Measurements from ENCODE around the gene TLN1. TPM values are rescaled to one million over a fixed set of nuclear protein-coding genes. Genes with fewer than 3 reads are reported as not detected.
A peak's percentile ranks its signal among the peaks of the same experiment; 100 is the strongest.

Gene TLN1
- total RNA-seq, 1 donor from 2014 or later = 79.0 TPM

DNA sequence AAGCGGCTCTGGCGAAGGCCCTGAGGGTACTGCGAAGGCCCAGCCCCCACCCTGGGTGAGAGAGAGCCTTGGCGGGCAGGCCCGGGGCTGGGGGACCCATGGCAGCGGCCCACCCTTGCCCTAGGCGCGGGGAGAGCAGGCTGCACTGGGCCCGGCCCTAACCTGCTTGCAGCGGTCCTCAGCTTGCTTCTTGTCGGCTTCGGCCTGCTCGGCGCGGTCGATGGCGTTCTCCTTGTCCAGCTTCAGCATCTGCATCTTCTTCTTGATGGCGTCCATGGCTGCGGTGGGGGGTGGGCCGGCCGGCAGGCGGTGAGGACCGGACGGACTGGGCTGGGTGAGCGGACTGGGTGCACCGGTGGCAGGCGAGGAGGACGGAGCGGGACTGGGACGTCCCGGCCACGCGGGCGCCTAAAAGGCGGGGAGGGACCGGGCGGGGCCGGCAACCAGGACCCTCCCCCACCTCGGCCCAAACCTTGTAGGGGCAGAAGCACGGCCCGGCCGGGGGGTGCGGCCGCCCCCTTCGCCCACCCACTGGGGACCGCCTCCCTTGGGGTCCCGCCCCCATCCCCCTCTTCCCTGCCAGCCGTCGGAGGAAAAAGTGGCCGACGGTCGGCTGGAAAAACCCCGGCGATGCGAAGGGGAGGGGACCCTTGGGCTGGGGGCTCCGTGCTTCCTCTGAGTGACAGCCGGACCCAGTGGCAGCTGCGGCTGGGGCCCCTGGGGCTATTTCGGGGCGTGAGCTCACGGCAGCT, 42.3 kb downstream of the TLN1 start, which contains the start of gene TPM2:
TPM2 (minus strand) TSS at position 384 of the 752 bp plus-strand sequence; CDS start at position 276, 108 bp downstream.
- Histone ChIP-seq H3K36me3 (ENCODE audit: control insufficient read depth, insufficient read depth, low read length) (peaks cover 12% of the 10 kb centered on the region), H3K4me3 (ENCODE audit: low read depth, low read length) (peak within 1 kb of the TSS; percentile 65), H3K27me3 (ENCODE audit: control insufficient read depth, insufficient read depth, low read length) (no peaks in the 10 kb centered on the region)
- no peak for TF ChIP-seq CTCF (IDR thresholded peaks at IDR 0.05; ENCODE audit: insufficient read depth, low read length, severe bottlenecking)
- no peak for FAIRE-seq
- no peak for DNase-seq (ENCODE audit: low read depth)

GRCh38 chr9:35688558-35689541, 43.1 kb downstream of the TLN1 start:
- FAIRE-seq (no peak), DNase-seq (ENCODE audit: low read depth) (peak; percentile 89)
- Histone ChIP-seq H3K36me3 (ENCODE audit: control insufficient read depth, insufficient read depth, low read length) (peaks cover 14% of the 10 kb centered on the region), H3K27me3 (ENCODE audit: control insufficient read depth, insufficient read depth, low read length) (no peaks in the 10 kb centered on the region), H3K4me3 (ENCODE audit: low read depth, low read length) (peak overlapping the region; percentile 65)
- TF ChIP-seq CTCF (IDR thresholded peaks at IDR 0.05; ENCODE audit: insufficient read depth, low read length, severe bottlenecking) = no peak

GRCh38 chr9:35687972-35688557, 43.9 kb downstream of the TLN1 start:
- FAIRE-seq = no peak
- DNase-seq (ENCODE audit: low read depth) = no peak
- TF ChIP-seq CTCF (IDR thresholded peaks at IDR 0.05; ENCODE audit: insufficient read depth, low read length, severe bottlenecking) = no peak
- Histone ChIP-seq H3K4me3 (ENCODE audit: low read depth, low read length) (no peak overlapping the region), H3K27me3 (ENCODE audit: control insufficient read depth, insufficient read depth, low read length) (no peaks in the 10 kb centered on the region), H3K36me3 (ENCODE audit: control insufficient read depth, insufficient read depth, low read length) (peaks cover 18% of the 10 kb centered on the region)

- FAIRE-seq = no peak
- Histone ChIP-seq H3K36me3 (ENCODE audit: control insufficient read depth, insufficient read depth, low read length) (peaks cover 20% of the 10 kb centered on the region), H3K4me3 (ENCODE audit: low read depth, low read length) (no peak overlapping the region)
Measured at GRCh38 chr9:35687306-35687705, 44.7 kb downstream of the TLN1 start.

More at GRCh38 chr9:35687306-35687705, 44.7 kb downstream of the TLN1 start:
- no peak for TF ChIP-seq CTCF (IDR thresholded peaks at IDR 0.05; ENCODE audit: insufficient read depth, low read length, severe bottlenecking)
- H3K27me3 ChIP-seq (ENCODE audit: control insufficient read depth, insufficient read depth, low read length) = no peaks in the 10 kb centered on the region
- DNase-seq (ENCODE audit: low read depth) = no peak
